H1 (cell line): Measurements from ENCODE around the gene KIAA0319L. TPM values are rescaled to one million over a fixed set of nuclear protein-coding genes. Genes with fewer than 3 reads are reported as not detected.

ENCODE experiments used
- BCL11A ChIP-seq, 2 experiments: IDR thresholded peaks; one replicate each; pipeline ENCODE4 v1.6.1; 2011; ENCODE audit warnings: low read depth in 2 of 2, low read length in 2 of 2, mild to moderate bottlenecking in 2 of 2
- CREB1 ChIP-seq: IDR thresholded peaks from 2 replicates; pipeline ENCODE4 v1.6.1; 2012; ENCODE audit warnings: inconsistent platforms
- EZH2 ChIP-seq: fragments of 200-600 bp; sonication (generic); IDR thresholded peaks from 2 replicates; pipeline ENCODE4 v1.7.1; 2012; ENCODE audit warnings: low read depth, mild to moderate bottlenecking, moderate library complexity, low read length, inconsistent platforms; ENCODE audit not compliant: severe bottlenecking
- MAFK ChIP-seq: IDR thresholded peaks from 2 replicates; pipeline ENCODE4 v1.6.1; 2012; ENCODE audit warnings: low read depth, mild to moderate bottlenecking, improper control_type of control experiment, low read length
- NANOG ChIP-seq: IDR thresholded peaks from 2 replicates; pipeline ENCODE4 v1.6.1; 2011; ENCODE audit warnings: low read length, low read depth, mild to moderate bottlenecking, inconsistent platforms; ENCODE audit not compliant: insufficient read depth, poor library complexity, severe bottlenecking
- SIX5 ChIP-seq: IDR thresholded peaks from 2 replicates; pipeline ENCODE4 v1.6.1; 2011; ENCODE audit warnings: mild to moderate bottlenecking, low read depth, low read length
- polyA plus RNA-seq, 7 experiments: library from polyadenylated mRNA; depleted of rRNA in 3 of 7; stranded (reverse) in 5 of 7; unstranded in 2 of 7; fragments of >200 nt in 5 of 7; fragments of 200-250 nt in 2 of 7; gene quantifications; 1 replicate in 5 of 7; 2 replicates in 1 of 7; 4 replicates in 1 of 7; pipeline versions ENCODE4 v1.2.1 to v1.2.3, GENCODE V29; 2011 to 2013; ENCODE audit warnings: missing spikeins in 2 of 7, mixed read lengths in 2 of 7
- total RNA-seq: library from RNA; stranded (reverse); fragmentation: NEBNext Ultra II Directional; extraction: Animal tissue kit (Norgen Biotek cat#: 25700); gene quantifications from 2 replicates; pipeline ENCODE4 v1.2.1, GENCODE V29; 2021
- TF ChIP-seq, protein P1 (sequence below): fragments of 300-600 bp; sonication (generic); IDR thresholded peaks from 2 replicates; pipeline ENCODE4 v1.7.1; 2012; ENCODE audit warnings: low read length, moderate library complexity, mild to moderate bottlenecking, inconsistent platforms; ENCODE audit not compliant: insufficient replicate concordance
- TF ChIP-seq, protein P2 (sequence below): IDR thresholded peaks from 2 replicates; pipeline ENCODE4 v1.6.1; 2012; ENCODE audit warnings: low read length, inconsistent platforms

KIAA0319L gene
- total and polyA plus RNA-seq, 2 of the 8 experiments (the other 6 are each of a cell fraction or from before 2014, with no cell fraction given), result 40.1 to 55.7 TPM

DNA sequence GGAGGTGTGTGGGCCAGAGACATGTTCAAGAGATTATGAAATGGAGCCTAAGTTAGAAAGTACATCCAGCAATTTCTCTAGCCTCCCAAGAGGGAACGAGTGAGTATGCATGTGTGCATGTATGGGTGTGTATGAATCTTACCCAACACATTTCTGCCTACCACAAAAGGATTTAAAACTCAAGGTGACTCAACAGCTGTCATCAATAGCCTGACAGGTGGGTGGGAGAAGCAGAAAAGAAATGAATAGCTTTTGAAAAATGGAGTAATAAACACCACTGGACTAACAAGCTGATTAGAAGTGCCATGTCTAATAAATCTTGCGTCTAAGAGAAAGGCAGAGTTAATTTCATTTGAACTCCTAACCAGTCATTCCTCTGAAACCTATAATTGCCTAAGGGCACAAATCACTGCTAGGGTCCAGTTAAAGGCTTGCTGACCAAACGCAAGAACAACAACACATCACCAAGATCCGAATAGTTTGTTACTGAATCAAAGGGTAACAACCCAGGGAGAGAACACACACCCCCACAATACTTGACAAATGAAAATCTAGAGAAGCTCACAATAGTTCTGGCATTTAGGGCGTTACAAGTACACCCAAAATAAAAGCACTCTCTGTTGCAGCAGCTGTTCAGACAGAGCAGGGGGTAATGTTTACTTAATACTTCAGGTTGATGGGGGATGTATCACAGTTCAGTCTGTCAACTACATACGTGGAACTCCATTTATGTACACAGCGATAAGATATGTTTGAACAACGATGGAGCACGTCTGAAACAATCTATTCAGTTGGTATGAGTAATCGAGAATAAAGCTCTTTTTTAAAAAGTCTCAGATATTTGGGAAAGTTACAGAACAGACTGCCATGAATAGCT, 1.4 kb downstream of the KIAA0319L start (continued):
- TF ChIP-seq, protein P1, sequence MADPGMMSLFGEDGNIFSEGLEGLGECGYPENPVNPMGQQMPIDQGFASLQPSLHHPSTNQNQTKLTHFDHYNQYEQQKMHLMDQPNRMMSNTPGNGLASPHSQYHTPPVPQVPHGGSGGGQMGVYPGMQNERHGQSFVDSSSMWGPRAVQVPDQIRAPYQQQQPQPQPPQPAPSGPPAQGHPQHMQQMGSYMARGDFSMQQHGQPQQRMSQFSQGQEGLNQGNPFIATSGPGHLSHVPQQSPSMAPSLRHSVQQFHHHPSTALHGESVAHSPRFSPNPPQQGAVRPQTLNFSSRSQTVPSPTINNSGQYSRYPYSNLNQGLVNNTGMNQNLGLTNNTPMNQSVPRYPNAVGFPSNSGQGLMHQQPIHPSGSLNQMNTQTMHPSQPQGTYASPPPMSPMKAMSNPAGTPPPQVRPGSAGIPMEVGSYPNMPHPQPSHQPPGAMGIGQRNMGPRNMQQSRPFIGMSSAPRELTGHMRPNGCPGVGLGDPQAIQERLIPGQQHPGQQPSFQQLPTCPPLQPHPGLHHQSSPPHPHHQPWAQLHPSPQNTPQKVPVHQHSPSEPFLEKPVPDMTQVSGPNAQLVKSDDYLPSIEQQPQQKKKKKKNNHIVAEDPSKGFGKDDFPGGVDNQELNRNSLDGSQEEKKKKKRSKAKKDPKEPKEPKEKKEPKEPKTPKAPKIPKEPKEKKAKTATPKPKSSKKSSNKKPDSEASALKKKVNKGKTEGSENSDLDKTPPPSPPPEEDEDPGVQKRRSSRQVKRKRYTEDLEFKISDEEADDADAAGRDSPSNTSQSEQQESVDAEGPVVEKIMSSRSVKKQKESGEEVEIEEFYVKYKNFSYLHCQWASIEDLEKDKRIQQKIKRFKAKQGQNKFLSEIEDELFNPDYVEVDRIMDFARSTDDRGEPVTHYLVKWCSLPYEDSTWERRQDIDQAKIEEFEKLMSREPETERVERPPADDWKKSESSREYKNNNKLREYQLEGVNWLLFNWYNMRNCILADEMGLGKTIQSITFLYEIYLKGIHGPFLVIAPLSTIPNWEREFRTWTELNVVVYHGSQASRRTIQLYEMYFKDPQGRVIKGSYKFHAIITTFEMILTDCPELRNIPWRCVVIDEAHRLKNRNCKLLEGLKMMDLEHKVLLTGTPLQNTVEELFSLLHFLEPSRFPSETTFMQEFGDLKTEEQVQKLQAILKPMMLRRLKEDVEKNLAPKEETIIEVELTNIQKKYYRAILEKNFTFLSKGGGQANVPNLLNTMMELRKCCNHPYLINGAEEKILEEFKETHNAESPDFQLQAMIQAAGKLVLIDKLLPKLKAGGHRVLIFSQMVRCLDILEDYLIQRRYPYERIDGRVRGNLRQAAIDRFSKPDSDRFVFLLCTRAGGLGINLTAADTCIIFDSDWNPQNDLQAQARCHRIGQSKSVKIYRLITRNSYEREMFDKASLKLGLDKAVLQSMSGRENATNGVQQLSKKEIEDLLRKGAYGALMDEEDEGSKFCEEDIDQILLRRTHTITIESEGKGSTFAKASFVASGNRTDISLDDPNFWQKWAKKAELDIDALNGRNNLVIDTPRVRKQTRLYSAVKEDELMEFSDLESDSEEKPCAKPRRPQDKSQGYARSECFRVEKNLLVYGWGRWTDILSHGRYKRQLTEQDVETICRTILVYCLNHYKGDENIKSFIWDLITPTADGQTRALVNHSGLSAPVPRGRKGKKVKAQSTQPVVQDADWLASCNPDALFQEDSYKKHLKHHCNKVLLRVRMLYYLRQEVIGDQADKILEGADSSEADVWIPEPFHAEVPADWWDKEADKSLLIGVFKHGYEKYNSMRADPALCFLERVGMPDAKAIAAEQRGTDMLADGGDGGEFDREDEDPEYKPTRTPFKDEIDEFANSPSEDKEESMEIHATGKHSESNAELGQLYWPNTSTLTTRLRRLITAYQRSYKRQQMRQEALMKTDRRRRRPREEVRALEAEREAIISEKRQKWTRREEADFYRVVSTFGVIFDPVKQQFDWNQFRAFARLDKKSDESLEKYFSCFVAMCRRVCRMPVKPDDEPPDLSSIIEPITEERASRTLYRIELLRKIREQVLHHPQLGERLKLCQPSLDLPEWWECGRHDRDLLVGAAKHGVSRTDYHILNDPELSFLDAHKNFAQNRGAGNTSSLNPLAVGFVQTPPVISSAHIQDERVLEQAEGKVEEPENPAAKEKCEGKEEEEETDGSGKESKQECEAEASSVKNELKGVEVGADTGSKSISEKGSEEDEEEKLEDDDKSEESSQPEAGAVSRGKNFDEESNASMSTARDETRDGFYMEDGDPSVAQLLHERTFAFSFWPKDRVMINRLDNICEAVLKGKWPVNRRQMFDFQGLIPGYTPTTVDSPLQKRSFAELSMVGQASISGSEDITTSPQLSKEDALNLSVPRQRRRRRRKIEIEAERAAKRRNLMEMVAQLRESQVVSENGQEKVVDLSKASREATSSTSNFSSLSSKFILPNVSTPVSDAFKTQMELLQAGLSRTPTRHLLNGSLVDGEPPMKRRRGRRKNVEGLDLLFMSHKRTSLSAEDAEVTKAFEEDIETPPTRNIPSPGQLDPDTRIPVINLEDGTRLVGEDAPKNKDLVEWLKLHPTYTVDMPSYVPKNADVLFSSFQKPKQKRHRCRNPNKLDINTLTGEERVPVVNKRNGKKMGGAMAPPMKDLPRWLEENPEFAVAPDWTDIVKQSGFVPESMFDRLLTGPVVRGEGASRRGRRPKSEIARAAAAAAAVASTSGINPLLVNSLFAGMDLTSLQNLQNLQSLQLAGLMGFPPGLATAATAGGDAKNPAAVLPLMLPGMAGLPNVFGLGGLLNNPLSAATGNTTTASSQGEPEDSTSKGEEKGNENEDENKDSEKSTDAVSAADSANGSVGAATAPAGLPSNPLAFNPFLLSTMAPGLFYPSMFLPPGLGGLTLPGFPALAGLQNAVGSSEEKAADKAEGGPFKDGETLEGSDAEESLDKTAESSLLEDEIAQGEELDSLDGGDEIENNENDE, result no peak
- TF ChIP-seq EZH2 (no peak), NANOG (no peak), SIX5 (no peak), BCL11A (IDR thresholded peaks at IDR 0.05; ENCODE audit: low read depth in 2 of 2, low read length in 2 of 2) (no peak), CREB1 (no peak), MAFK (no peak)
- TF ChIP-seq, protein P2, sequence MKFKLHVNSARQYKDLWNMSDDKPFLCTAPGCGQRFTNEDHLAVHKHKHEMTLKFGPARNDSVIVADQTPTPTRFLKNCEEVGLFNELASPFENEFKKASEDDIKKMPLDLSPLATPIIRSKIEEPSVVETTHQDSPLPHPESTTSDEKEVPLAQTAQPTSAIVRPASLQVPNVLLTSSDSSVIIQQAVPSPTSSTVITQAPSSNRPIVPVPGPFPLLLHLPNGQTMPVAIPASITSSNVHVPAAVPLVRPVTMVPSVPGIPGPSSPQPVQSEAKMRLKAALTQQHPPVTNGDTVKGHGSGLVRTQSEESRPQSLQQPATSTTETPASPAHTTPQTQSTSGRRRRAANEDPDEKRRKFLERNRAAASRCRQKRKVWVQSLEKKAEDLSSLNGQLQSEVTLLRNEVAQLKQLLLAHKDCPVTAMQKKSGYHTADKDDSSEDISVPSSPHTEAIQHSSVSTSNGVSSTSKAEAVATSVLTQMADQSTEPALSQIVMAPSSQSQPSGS, result no peak
